SW 1271 (cell line): ENCODE results near the gene UBE3D.
A peak's percentile ranks its signal among the peaks of the same experiment; 100 is the strongest.
"Not testable (repeated sequence)": the region's sequence is repeated elsewhere in the genome, so short reads cannot be mapped to it uniquely, and the experiment has no call there.

Experiments used
- DNase-seq, 2 experiments: peaks; one replicate each; lab custom pipeline; 2025; lab: John Stamatoyannopoulos, UW

The UBE3D gene

GRCh38 chr6:82914511-82914910 is 151.1 kb downstream of the UBE3D start:
- DNase-seq = no peak

GRCh38 chr6:82910820-82911219 is 154.8 kb downstream of the UBE3D start:
- DNase-seq = no peak

GRCh38 chr6:82910395-82910794 is 155.2 kb downstream of the UBE3D start:
- no peak for DNase-seq

- DNase-seq = no peak
Measured at GRCh38 chr6:82909551-82909950, 156.1 kb downstream of the UBE3D start.

GRCh38 chr6:82908661-82909060 is 157.0 kb downstream of the UBE3D start:
- no peak for DNase-seq

GRCh38 chr6:82906951-82907350 is 158.7 kb downstream of the UBE3D start:
- peak in 1 of 2 experiments; percentile 11 for DNase-seq

- DNase-seq = no peak
Measured at GRCh38 chr6:82906489-82906888, 159.2 kb downstream of the UBE3D start.

- no peak for DNase-seq
Measured at GRCh38 chr6:82904860-82905259, 160.8 kb downstream of the UBE3D start.

GRCh38 chr6:82904257-82904656 is 161.4 kb downstream of the UBE3D start:
- no peak for DNase-seq

GRCh38 chr6:82902290-82902689 is 163.4 kb downstream of the UBE3D start:
- DNase-seq = no peak

GRCh38 chr6:82894653-82895259 is 170.9 kb downstream of the UBE3D start:
- no peak for DNase-seq

- DNase-seq = no peak
Measured at GRCh38 chr6:82893889-82894652, 171.6 kb downstream of the UBE3D start.

DNA sequence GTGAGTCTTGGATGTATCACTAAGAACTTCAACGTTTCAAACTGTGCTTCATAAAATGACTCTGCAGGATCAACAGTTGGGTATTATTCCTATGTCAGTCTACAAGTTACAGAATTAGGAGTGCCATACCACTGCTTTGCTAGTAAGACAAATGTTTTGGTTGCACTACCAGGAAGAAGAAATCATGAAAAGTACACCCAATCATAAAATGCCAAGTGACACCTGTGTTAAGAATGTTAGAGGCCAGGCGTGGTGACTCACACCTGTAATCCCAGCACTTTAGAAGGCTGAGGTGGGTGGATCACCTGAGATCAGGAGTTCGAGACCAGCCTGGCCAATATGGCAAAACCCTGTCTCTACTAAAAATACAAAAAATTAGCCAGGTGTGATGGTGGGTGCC is 174.1 kb downstream of the UBE3D start:
- not testable (repeated sequence) for DNase-seq

DNA sequence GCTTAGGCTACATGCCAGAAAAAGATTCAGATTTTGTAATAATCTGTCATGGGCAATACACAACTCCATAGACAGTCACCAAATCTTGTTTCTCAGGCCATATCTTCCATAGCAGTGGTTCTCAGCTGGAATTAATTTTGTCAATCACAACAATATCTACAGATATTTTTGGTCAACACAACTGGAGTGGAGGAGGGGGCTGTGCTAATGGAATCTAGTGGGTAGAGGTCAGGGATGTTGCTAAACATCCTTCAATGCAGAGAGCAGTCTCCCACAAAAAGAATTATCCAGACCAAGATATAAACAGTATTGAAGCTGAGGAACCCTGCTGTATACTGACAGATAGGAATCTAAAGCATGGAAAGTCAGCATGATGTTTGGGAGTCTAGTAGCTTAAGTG is 174.6 kb downstream of the UBE3D start:
- DNase-seq = no peak

GRCh38 chr6:82890240-82890639 is 175.4 kb downstream of the UBE3D start:
- DNase-seq = no peak

GRCh38 chr6:82889143-82889542 is 176.5 kb downstream of the UBE3D start:
- DNase-seq = no peak

DNA sequence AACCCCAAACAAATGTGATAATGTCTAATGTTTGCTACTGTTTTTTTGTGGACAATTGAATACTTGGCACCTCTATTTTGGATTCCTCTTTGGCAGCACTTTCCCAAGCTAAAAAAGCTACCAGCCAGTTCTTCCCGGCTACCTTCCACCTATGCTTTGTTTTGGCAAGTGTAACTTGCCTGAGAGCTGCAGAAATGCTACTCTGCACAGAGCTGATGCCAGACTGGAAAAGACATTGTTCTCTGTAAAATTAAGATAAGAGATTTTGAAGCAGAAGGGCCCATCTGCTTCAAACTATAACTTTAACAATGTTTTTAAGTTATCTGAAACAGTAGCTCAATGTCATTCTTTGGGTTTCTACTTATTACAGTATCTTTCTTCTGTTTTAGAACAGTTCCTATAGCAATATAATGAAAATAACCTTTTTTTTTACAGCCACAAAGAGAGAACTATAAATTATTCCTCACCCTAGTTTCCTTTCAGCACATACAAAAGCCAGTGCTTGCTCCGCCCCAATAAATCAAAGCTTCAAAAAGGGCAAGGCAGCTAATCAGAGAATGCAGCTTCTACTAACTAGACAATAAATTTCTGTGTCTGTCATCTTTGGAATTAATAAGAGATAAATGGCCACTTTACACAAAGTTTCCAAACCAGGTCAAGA is 183.1 kb downstream of the UBE3D start:
- DNase-seq = no peak

DNA sequence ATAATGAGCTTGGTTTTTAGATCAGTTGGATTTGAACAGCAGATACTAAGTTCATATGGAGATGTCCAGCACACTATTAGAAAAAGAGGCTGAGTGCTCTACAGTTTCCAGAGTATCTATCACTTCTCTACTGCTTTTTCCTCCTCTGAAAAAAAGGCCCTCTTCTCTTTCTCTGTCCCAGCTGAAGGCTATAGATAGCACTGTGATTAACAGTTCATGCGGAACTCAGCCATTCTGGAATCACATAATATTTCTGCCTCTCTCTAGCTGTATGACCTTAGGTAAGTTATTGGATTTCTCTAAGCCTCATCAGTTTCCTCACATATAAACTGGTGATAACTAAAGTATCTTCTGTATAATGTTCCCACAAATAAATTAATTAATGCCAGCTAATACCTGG is 184.1 kb downstream of the UBE3D start:
- no peak for DNase-seq

DNA sequence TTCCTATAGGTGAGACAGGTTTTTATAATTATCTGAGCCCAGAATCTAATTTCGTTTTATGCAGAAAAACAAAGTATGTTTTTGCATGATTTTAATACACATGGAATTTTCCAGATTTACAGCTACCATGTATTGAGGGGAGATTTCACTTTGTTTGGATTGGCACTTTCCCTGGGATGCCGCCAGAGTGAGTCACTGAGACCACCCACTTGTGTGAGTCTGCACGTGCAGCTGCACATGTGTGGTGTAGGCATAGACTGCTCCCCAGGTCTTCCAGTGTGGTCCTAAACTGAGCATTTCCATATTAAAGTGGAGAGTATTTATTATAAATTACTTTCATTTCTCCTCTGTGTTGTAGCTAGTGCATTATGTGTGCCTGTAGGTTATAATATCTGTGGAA is 186.8 kb downstream of the UBE3D start:
- DNase-seq = no peak

DNA sequence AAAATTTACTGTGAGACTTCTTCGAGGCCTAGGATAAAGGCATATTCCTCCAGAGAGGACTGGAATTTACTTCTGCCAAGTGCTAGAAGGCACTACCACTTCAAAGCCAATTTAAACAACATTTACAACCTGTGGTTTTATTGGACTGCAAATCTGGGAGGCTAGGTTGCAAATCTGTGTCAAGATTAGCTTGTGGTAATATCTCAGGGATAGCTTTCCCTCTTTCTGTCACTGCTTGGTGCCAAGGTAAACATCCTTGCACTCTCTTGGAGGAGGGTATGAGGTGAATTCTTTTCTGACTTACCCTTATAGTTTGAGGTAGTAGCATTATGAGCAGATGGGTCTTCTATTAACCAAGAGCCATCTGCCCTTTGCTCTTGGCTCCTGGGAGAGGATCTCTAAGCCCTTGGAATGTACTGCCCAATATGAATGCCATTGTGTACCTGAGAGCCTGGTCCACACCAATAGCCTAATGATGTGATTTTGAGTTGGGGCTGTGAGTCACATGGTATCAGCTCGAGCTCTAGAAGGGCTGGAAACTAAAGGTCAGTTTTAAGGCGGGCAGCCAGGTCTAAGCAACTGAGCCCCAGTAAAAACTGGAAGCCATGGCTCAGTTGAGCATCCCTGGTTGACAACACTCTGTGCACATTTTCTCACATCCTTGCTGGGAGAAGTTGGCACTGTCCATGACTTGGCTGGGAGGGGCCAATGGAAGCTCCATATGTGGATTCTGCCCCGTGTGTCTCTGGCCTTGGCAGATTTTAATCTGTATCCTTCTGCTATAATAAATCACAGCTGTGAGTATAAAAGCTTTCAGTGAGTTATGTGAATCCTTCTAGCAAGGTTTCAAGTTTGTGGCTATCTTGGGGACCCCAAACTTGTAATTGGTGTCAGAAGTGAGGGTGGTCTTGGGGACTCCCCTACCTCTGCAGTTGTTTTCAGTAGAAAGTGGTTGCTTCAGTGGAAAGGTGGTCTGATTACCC is 188.1 kb downstream of the UBE3D start:
- no peak for DNase-seq

GRCh38 chr6:82875573-82876185 is 190.0 kb downstream of the UBE3D start:
- DNase-seq = peak; percentile 23 to 75

GRCh38 chr6:82874867-82875266 is 190.8 kb downstream of the UBE3D start:
- DNase-seq = no peak
